Stimulated activated CD4-positive, alpha-beta T cell treated with anti-CD3 and anti-CD28 coated beads, Interleukin-15, amount 100 ng/mL, for 1 hour (primary cell): ENCODE data around the gene PCBP3.

Experiments used
- DNase-seq, 2 donors: peaks; one replicate each; pipeline ENCODE4 v3.0.0-alpha.2; 2020; ENCODE audit warnings: low read depth in 1 of 2, low spot score in 1 of 2

The PCBP3 gene

GRCh38 chr21:45778686-45779085 lies 135.2 kb downstream of the PCBP3 start:
- no peak for DNase-seq

GRCh38 chr21:45779226-45779625 lies 135.7 kb downstream of the PCBP3 start:
- no peak for DNase-seq

- no peak for DNase-seq
Measured at GRCh38 chr21:45780647-45781046, 137.1 kb downstream of the PCBP3 start.

- no peak for DNase-seq
Measured at GRCh38 chr21:45781741-45782140, 138.2 kb downstream of the PCBP3 start.

GRCh38 chr21:45786660-45787059 lies 143.1 kb downstream of the PCBP3 start:
- no peak for DNase-seq

GRCh38 chr21:45787371-45787770 lies 143.8 kb downstream of the PCBP3 start:
- no peak for DNase-seq

- no peak for DNase-seq
Measured at GRCh38 chr21:45788198-45788597, 144.7 kb downstream of the PCBP3 start.

GRCh38 chr21:45788637-45789506 lies 145.3 kb downstream of the PCBP3 start:
- no peak for DNase-seq

GRCh38 chr21:45790427-45790826 lies 146.9 kb downstream of the PCBP3 start:
- DNase-seq, result no peak

GRCh38 chr21:45791562-45792418 lies 148.3 kb downstream of the PCBP3 start:
- no peak for DNase-seq

GRCh38 chr21:45792682-45793383 lies 149.3 kb downstream of the PCBP3 start:
- no peak for DNase-seq

- DNase-seq, result no peak
Measured at GRCh38 chr21:45794027-45794426, 150.5 kb downstream of the PCBP3 start.

- no peak for DNase-seq
Measured at GRCh38 chr21:45796003-45796402, 152.5 kb downstream of the PCBP3 start.

- DNase-seq, result no peak
Measured at GRCh38 chr21:45797338-45797737, 153.8 kb downstream of the PCBP3 start.

GRCh38 chr21:45799765-45800338 lies 156.3 kb downstream of the PCBP3 start:
- no peak for DNase-seq

GRCh38 chr21:45800339-45801080 lies 157.0 kb downstream of the PCBP3 start:
- DNase-seq, result no peak

GRCh38 chr21:45801129-45801964 lies 157.8 kb downstream of the PCBP3 start:
- no peak for DNase-seq

GRCh38 chr21:45801989-45802388 lies 158.5 kb downstream of the PCBP3 start:
- no peak for DNase-seq

GRCh38 chr21:45802425-45802824 lies 158.9 kb downstream of the PCBP3 start:
- DNase-seq, result no peak
